Fibroblast of gingiva (primary cell): ENCODE data around the gene RNPEPL1.

Source experiments
- DNase-seq: peaks from one replicate; pipeline ENCODE4 v3.0.0-alpha.2; 2011; ENCODE audit warnings: low read depth

The RNPEPL1 gene

GRCh38 chr2:240590681-240591111 lies 22.4 kb downstream of the RNPEPL1 start:
- DNase-seq, result no peak

- no peak for DNase-seq
Measured at GRCh38 chr2:240591226-240591625, 22.9 kb downstream of the RNPEPL1 start.

- no peak for DNase-seq
Measured at GRCh38 chr2:240591784-240592183, 23.5 kb downstream of the RNPEPL1 start.

GRCh38 chr2:240593026-240593702 lies 24.9 kb downstream of the RNPEPL1 start:
- DNase-seq, result no peak

DNA sequence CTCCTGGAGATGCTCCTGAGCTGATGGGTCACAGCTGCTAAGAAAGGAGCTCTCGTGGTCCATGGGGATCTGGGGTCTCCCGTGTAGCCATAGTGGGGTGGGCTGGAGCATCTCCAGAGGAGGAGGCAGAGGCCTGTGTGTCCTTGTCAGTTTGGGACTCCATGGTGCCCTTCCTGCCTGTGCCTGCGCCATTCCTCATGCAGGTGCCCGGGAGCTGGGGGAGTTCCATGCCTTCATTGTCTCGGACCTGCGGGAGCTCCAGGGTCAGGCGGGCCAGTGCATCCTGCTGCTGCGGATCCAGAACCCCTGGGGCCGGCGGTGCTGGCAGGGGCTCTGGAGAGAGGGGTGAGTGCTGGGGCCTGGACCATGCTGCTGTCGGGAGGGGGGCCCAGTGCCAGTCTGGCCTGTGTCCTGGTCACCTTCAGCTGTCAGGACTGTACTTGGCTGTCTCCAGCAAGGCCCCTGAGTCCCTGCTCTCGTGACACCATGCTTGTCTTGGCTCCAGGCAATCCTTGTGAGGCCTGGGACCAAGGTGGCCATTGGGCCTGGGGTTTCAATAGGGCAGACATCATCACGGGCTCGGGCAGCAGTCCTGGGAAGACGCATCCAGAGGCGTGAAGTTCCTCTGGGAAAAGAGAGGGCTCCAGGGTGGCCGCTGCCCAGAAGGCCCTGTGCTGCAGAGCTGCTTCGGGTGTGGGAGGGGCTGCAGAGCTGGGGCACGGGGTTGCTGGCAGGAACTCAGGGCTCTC lies 25.6 kb downstream of the RNPEPL1 start:
- DNase-seq, result no peak

- no peak for DNase-seq
Measured at GRCh38 chr2:240594511-240595380, 26.5 kb downstream of the RNPEPL1 start.

DNA sequence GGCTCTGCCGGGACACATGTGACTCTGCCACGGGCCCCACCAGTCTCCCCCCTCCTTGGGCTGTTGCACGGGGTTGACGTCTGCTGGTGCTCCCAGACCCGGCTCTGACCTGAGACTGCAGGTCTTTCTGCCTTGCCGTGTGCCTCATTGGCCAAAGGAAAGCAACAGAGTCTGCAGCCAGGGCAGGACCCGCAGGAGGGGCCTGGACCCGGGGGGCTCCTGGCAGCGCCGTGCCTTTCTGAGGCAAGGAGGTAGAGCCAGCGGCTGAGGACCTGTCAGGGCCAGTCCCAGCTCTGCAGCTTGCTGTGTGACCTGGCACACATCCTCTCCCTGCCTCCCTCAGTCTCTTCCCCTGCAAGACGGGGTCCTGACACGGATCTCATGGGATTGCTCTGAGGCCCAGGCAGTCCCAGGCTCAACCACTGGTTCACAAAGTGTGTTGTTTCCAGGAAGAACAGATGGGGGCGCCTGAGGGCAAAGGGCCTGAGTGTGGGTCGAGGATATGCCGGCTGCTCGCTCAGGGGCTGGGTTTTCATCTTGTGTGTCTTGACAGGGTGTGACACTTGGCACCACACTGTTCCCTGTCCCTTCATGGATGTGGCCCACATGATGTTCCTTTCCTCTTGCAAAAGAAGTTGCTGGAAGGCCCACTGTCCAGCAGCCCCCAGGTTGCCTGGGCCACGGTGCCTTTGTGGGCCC lies 27.2 kb downstream of the RNPEPL1 start:
- no peak for DNase-seq

GRCh38 chr2:240596080-240596460 lies 27.8 kb downstream of the RNPEPL1 start:
- DNase-seq, result no peak

GRCh38 chr2:240596491-240596931 lies 28.2 kb downstream of the RNPEPL1 start:
- DNase-seq, result no peak

DNA sequence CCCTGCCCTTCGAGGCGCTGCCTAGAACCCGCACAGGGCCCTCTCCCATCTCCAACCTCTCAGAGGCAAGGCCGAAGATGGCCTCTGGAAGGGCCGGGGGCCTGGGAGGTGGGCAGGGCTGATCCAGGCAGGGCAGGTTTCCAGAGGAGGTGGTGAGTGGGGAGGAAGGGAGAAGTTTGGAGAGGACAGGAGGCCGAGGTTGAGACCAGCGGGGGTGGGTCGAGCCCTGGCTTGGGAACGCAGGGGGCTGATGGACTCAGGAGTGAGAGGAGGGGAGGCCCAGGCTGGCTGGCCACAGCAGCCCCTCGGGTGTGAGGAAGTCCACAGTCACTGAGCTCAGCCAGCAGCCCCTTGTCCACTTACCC lies 28.8 kb downstream of the RNPEPL1 start:
- DNase-seq, result no peak

DNA sequence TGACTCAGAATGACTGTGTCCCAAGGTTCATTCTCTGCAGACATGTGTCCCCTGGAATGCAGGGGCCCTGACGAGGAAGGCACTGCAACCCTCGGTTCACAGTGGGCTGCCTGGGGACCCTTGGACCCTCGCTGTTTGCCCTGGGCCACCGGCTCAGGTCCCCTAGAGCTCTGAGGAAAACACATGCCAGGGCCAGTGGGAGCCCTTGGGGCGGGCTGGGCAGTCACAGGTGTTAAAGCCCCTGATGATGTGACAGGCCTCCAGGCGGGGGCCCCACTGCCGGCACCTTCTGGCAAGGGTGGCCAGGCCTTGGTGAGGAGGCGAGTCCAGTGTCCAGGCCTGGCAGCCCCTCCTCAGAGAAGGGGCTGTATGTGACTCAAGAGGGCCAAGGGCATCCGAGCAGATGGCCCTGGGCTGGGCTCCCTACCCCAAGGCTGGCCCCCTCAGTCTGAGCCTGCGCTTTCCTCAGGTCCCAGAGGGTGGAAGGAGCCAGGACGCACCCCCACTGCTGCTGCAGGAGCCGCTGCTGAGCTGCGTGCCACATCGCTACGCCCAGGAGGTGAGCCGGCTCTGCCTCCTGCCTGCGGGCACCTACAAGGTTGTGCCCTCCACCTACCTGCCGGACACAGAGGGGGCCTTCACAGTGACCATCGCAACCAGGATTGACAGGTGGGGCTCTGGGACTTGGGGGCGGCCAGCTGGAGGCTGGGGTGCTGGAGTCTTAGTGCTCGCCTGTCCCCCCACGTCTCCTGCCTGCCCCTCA lies 29.3 kb downstream of the RNPEPL1 start:
- DNase-seq, result no peak

GRCh38 chr2:240598311-240598911 lies 30.1 kb downstream of the RNPEPL1 start:
- DNase-seq, result no peak

DNA sequence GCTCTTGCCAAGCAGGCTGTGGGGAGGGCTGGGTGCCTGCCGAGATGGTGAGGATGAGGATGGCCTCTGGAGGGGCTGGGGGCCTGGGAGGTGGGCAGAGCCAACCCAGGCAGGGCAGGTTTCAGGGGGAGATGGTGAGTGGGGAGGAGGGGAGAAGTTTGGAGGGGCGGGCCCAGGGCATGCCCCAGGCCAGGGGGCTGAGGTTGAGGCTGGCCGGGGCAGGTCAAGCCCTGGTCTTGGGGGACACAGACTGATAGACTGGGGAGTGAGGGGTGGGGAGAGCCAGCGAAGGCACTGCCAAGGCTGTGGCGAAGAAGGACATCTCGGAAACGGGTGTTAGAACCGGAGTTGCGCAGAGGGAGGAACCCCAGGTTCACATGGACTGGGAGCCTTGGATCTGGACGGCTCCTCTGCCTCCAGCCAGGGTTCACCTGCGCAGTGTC lies 30.9 kb downstream of the RNPEPL1 start:
- no peak for DNase-seq

GRCh38 chr2:240600451-240600961 lies 32.2 kb downstream of the RNPEPL1 start:
- DNase-seq, result no peak

GRCh38 chr2:240601061-240601830 lies 33.0 kb downstream of the RNPEPL1 start:
- DNase-seq, result no peak

DNA sequence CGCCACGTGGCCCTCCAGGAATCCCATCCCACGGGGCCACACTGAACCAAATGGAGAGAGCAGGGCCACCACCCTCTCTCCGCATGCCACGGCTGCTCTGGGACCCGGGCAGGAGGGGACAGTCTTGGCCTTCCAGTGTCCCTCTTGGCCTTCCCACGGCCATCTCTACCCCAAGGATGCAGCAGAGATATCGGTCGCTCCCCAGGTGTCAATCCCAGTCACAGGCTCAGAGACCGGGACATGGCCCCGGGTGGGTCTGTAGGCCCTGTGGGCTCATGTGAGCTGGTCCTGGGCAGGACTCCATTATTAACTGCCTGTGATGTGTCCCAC lies 33.5 kb downstream of the RNPEPL1 start:
- no peak for DNase-seq

- no peak for DNase-seq
Measured at GRCh38 chr2:240602266-240603050, 34.2 kb downstream of the RNPEPL1 start.

DNA sequence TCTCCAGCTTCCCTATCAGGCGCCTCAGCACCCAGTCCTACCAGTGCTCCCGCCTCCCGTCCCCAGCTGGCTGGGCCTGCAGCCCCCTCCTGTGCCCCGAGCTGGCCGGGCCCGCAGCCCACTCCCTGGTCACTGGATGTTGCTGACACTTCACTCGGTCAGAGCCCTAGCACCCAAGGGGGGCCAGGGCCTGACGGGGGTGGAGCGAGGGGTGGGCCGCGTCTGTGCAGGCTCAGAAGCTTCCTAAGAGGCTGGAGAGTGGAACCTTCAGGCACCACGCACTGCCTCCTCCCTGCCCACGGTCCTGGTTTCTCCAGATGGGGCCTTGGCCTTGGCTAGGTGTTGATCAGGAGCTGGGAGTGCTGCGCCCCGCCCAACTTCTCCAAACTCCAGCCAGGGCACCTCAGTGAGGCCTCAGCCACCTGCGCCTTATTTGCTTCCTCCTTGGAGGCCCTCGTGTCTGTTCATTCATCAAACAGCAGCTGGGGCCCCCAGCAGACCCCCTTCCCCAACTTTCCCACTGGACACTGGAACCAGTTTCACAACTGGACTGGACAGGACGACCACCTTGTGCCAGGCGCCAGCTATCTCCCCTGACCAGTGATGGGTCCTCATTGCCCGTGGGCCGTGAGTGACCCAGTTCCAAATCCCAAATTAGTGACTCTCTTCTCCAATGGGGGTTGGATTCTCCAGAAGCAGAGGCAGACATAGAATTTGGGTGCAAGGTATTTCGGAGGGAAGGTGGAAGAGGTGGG lies 35.0 kb downstream of the RNPEPL1 start:
- no peak for DNase-seq
